WTC11 (cell line): Measurements from ENCODE around the gene C1orf159.

Experiments used
- AFF4 ChIP-seq: sonication (generic); formaldehyde crosslinking; IDR thresholded peaks from 2 replicates; pipeline ENCODE4 v1.8.1; 2023; ENCODE audit warnings: mild to moderate bottlenecking, missing genetic modification reagents, borderline replicate concordance
- ATF2 ChIP-seq: sonication (generic); formaldehyde crosslinking; IDR thresholded peaks from 2 replicates; pipeline ENCODE4 v1.8.1; 2022; ENCODE audit warnings: low read depth, missing genetic modification reagents, borderline replicate concordance
- ATF6 ChIP-seq: sonication (generic); formaldehyde crosslinking; IDR thresholded peaks from 2 replicates; pipeline ENCODE4 v1.8.1; 2023; ENCODE audit warnings: mild to moderate bottlenecking, missing genetic modification reagents
- CREM ChIP-seq: sonication (generic); formaldehyde crosslinking; IDR thresholded peaks from 2 replicates; pipeline ENCODE4 v1.8.1; 2022; ENCODE audit warnings: mild to moderate bottlenecking, missing genetic modification reagents, moderate library complexity
- CTCF ChIP-seq: fragments of 200-600 bp; IDR thresholded peaks from 2 replicates; pipeline ENCODE4 v1.8.0; 2022; ENCODE audit warnings: antibody characterized with exemption
- E2F5 ChIP-seq: sonication (generic); formaldehyde crosslinking; IDR thresholded peaks from 2 replicates; pipeline ENCODE4 v1.8.1; 2022; ENCODE audit warnings: mild to moderate bottlenecking, moderate library complexity, missing genetic modification reagents
- ETV6 ChIP-seq: sonication (generic); formaldehyde crosslinking; IDR thresholded peaks from 2 replicates; pipeline ENCODE4 v1.8.1; 2022; ENCODE audit warnings: mild to moderate bottlenecking, missing genetic modification reagents
- GTF2I ChIP-seq: fragments of 250-450 bp; sonication (Bioruptor Pico); conservative IDR thresholded peaks from 2 replicates; pipeline ENCODE4 v1.4.0; 2021; ENCODE audit warnings: mild to moderate bottlenecking
- PRDM15 ChIP-seq: sonication (generic); formaldehyde crosslinking; IDR thresholded peaks from 2 replicates; pipeline ENCODE4 v1.8.0; 2022; ENCODE audit warnings: missing genetic modification reagents
- USF2 ChIP-seq: sonication (generic); formaldehyde crosslinking; IDR thresholded peaks from 2 replicates; pipeline ENCODE4 v1.8.1; 2023; ENCODE audit warnings: mild to moderate bottlenecking, missing genetic modification reagents, moderate library complexity
- ZNF121 ChIP-seq: sonication (generic); formaldehyde crosslinking; IDR thresholded peaks from 2 replicates; pipeline ENCODE4 v1.8.0; 2023; ENCODE audit warnings: missing genetic modification reagents
- ZNF219 ChIP-seq: sonication (generic); formaldehyde crosslinking; IDR thresholded peaks from 2 replicates; pipeline ENCODE4 v1.8.0; 2023; ENCODE audit warnings: missing genetic modification reagents, mild to moderate bottlenecking, borderline replicate concordance

DNA sequence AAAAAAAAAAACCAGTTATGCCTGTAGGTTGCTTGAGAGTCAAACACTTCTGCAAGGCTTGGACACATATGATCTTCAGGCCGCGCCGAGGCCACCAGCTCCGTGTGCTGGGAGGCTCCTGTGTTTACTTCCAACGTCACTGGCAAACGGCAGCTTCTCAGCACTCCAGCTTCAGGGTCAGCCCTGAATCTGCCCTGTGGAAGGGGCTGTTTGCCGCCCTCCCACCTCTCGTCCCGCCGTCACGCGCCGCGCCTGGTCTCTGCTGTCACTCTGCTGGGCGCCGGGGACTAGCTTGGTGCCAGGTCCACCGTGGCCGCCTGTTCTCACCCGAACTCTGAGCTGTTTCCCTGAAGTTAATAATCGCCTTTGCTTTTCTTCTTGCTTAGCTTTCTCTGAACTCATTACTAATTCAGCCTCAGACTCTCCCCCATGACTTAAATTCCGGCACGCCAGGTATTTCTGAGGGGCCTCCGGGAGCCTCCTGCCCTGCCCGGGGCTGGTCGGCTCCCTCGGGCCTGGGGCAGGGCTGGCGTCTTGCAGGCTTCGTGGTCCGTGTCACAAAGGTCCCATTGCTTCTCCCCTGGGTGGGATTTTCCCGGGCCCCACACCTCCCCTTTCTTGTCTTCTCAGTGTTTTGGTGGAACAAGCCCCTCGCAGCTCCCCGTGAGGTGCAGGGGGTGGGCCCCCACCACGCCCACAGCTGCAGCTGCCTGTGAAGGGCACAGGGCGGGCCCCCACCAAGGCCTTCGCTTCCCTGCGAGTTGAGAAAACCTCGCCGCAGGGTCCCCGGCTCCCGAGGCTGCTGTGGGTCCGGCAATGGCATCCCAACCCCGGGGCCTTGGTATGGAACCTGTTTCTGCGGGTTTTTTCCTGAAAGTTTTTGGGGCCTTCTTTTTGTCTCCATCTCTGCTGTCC lies 14.6 kb upstream of the C1orf159 start:
- TF ChIP-seq CTCF (no peak), USF2 (CRISPR knock-in tag) (no peak), ZNF121 (CRISPR knock-in tag) (no peak), ZNF219 (no peak), ATF2 (CRISPR knock-in tag) (no peak), CREM (no peak), ETV6 (CRISPR knock-in tag) (no peak), AFF4 (CRISPR knock-in tag) (no peak), GTF2I (CRISPR knock-in tag) (no peak), ATF6 (no peak), E2F5 (no peak), PRDM15 (no peak)
